BJ (cell line): ENCODE measurements around the gene SAMD11. TPM values are rescaled to one million over a fixed set of nuclear protein-coding genes. Genes with fewer than 3 reads are reported as not detected.

Source experiments
- CTCF ChIA-PET: fragments of 350-600 bp; formaldehyde crosslinking; extraction: SDS; loops from one replicate; lab custom pipeline; 2021; ENCODE audit warnings: antibody characterized with exemption, inconsistent platforms; lab: Yijun Ruan, JAX
- POLR2A ChIA-PET: fragments of 300-600 bp; sonication (Branson Sonifier 250); formaldehyde crosslinking; extraction: SDS; loops from one replicate; lab custom pipeline; 2021; ENCODE audit warnings: antibody characterized with exemption; lab: Charles Lee
- DNase-seq: peaks from one replicate; pipeline ENCODE4 v3.0.0-alpha.2; 2011; ENCODE audit warnings: low read depth
- H3K27me3 ChIP-seq: 2 replicates; pipeline ENCODE4 v1.6.0; 2011; ENCODE audit warnings: low read length; ENCODE audit not compliant: control insufficient read depth, insufficient read depth
- H3K36me3 ChIP-seq: 2 replicates; pipeline ENCODE4 v1.5.1; 2011; ENCODE audit warnings: low read length; ENCODE audit not compliant: control insufficient read depth, insufficient read depth
- H3K4me3 ChIP-seq: 2 replicates; pipeline ENCODE4 v1.5.1; 2011; ENCODE audit warnings: low read depth, mild to moderate bottlenecking, control low read depth, low read length
- CTCF ChIP-seq: IDR thresholded peaks from 2 replicates; pipeline ENCODE4 v1.5.1; 2011; ENCODE audit warnings: low read depth, mild to moderate bottlenecking, control low read depth, inconsistent platforms, low read length, moderate library complexity; ENCODE audit not compliant: insufficient read depth
- polyA plus RNA-seq: library from polyadenylated mRNA; depleted of rRNA; stranded (reverse); fragments of >200 nt; gene quantifications from 2 replicates; pipeline ENCODE4 v1.2.3, GENCODE V29; 2011

SAMD11 gene
- polyA plus RNA-seq, 1 experiment = 10.0 TPM

GRCh38 chr1:970242-970972, 46.7 kb downstream of the SAMD11 start:
- no peak for DNase-seq
- Histone ChIP-seq H3K36me3 (no peaks in the 10 kb centered on the region), H3K27me3 (no peaks in the 10 kb centered on the region), H3K4me3 (no peak overlapping the region)
- POLR2A ChIA-PET = no interaction called here
- no peak for TF ChIP-seq CTCF
- CTCF ChIA-PET = interaction anchor here (1.0 to 1.3 kb wide), 3 partner anchors 13 to 30 kb away, joined by 3 to 5 read pairs (median 4); no protein-coding TSS in a partner anchor

GRCh38 chr1:970973-971730, 47.4 kb downstream of the SAMD11 start:
- CTCF ChIA-PET = interaction anchor here (1.3 to 1.5 kb wide), 2 partner anchors 12 to 13 kb away, joined by 4 to 8 read pairs; no protein-coding TSS in a partner anchor
- TF ChIP-seq CTCF = no peak
- POLR2A ChIA-PET = no interaction called here

GRCh38 chr1:971751-972506, 48.2 kb downstream of the SAMD11 start:
- POLR2A ChIA-PET = no interaction called here
- Histone ChIP-seq H3K27me3 (no peaks in the 10 kb centered on the region), H3K4me3 (no peak overlapping the region), H3K36me3 (no peaks in the 10 kb centered on the region)
- DNase-seq = no peak
- no peak for TF ChIP-seq CTCF
- CTCF ChIA-PET = interaction anchor here (0.8 to 1.5 kb wide), 2 partner anchors 12 to 67 kb away, joined by 3 to 8 read pairs; no protein-coding TSS in a partner anchor

More at GRCh38 chr1:970973-971730, 47.4 kb downstream of the SAMD11 start:
- H3K27me3 ChIP-seq = no peaks in the 10 kb centered on the region
- H3K36me3 ChIP-seq = no peaks in the 10 kb centered on the region
- H3K4me3 ChIP-seq = no peak overlapping the region
- DNase-seq = no peak

DNA sequence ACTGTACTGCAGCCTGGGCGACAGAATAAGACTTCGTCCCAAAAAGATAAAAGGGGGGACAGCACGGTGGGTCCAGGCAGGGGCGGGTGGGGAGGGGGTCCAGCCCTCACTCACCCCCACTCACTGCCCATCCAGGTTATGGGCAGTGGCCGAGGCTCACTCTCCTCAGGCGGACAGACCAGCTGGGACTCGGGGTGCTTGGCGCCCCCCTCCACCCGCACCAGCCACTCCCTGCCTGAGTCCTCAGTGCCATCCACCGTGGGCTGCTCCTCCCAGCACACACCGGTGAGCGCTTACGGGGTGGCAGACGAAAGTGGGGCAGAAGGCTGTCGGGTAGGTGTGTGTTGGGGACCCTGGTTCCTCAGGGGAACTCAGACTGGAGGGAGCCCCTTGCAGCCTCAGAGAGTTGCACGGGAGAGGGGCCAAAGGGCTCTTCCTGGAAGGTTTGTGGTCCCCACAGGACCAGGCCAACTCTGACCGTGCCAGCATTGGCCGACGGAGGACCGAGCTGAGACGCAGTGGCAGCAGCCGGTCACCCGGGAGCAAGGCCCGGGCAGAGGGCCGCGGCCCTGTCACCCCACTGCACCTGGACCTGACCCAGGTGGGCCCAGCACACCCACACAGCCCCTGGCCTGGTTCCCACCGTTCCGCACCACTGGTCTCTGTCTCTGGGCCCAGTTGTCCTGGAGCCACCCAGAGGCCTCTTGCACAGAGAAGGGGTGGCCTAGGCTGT, 49.2 kb downstream of the SAMD11 start:
- no peak for TF ChIP-seq CTCF
- no peak for DNase-seq
- H3K36me3 ChIP-seq = no peaks in the 10 kb centered on the region
- ChIA-PET CTCF (interaction anchor here (0.8 to 1.5 kb wide), 2 partner anchors 11 to 68 kb away, joined by 3 to 8 read pairs; no protein-coding TSS in a partner anchor), POLR2A (no interaction called here)
- H3K27me3 ChIP-seq = no peaks in the 10 kb centered on the region
- no peak overlapping the region for H3K4me3 ChIP-seq
